ENCODE data around the gene MLF2.

MLF2 gene

GRCh38 chr12:6752921-6753771 lies at the start of gene MLF2:
Gene MLF2, minus strand, starts transcription at chr12:6753141. Its CDS starts 807 bp downstream, at chr12:6752334.
- DNase-seq = peak; percentile 98

- DNase-seq = no peak
Measured at GRCh38 chr12:6799147-6799546, 46.2 kb upstream of the MLF2 start.

DNA sequence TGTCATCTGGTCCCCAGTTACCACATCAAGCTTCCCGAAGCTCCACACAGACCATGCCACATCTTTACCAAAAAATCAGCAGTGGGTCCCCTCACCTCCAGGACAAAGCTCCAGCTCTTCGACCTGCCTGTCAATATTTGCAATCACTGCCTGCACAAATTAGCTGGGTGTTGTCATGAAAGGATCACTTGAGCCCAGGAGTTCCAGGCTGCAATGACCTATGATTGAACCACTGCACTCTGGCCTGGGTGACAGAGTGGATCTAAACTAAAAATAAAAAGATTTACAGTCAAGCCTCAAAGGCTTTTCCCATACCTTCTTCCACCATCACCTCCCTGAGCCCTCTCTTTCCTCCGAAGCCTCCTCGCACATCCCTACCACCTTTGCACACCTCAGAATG lies 43.6 kb upstream of the MLF2 start:
- no peak for DNase-seq

DNA sequence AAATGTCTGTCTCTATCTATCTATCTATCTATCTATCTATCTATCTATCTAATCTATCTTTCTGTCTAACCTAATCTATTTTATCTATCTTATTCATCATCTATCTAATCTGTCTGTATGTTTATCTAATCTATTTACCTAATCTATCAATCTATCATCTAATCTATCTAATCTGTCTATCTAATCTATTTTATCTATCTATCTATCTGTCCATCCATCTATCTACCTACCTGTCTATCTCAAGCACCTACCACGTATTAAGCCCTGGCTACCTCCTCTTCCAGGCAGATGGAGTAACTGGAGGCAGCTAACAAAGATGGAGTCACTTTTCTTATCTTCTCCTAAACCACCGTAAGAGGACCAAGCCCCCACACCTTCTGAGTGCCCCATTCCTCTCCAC lies 42.1 kb upstream of the MLF2 start:
- DNase-seq = no peak

GRCh38 chr12:6792522-6793201 lies 39.7 kb upstream of the MLF2 start:
- peak; percentile 32 for DNase-seq

DNA sequence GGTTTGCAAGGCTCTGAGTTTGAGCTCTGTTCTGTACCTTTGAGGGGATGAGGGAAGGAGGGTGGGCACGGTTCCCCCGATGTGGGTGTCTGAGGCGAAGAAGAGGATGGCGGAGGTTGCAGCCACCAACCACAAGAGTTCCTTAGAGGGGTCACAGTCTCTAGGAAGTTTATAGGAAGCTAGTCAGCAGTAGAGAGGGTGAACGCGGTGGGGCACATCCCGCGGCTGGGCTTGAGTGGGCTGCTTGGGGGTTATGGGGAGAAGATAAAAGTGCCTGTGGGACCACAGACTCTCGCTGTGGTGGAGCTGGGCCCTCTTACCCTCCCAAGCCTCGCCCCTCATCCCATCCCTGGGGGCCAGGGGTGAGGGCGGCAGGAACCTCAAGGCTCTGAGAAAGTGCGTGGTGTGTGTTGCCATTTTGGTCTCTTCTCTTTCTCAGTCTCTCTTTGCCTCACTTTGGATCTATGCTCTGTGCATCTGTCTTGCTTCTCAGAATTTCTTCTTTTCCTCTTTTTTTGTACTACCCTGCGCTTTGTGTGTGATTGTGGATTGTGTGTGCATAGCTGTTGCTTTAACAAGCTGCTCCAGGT lies 39.1 kb upstream of the MLF2 start:
- DNase-seq = no peak

GRCh38 chr12:6790496-6791150 lies 37.7 kb upstream of the MLF2 start:
- peak; percentile 65 for DNase-seq

DNA sequence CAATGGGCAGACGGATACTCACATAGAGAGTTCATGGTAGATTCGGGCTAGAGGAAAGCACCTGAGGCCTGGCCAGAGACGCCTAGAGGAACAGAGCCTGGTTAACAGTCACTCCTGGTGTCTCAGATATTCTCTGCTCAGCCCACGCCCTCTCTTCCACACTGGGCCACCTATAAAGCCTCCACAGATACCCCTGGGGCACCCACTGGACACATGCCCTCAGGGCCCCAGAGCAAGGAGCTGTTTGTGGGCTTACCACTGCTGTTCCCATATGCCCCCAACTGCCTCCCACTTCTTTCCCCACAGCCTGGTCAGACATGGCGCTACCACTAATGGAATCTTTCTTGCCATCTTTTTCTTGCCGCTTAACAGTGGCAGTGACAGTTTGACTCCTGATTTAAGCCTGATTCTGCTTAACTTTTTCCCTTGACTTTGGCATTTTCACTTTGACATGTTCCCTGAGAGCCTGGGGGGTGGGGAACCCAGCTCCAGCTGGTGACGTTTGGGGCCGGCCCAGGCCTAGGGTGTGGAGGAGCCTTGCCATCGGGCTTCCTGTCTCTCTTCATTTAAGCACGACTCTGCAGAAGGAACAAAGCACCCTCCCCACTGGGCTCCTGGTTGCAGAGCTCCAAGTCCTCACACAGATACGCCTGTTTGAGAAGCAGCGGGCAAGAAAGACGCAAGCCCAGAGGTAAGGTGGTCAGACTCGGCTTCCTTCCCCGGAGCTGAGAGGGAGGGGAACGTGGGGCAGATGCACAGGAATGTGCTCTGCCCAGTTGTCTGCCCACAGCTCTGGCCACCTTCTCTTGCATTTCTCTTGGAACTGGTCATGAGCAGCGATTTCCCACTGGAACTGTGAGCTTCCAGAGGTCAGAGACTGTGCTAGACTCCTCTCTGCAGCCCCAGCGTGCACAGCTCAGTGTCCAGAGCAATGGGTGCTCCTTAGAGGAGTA lies 36.3 kb upstream of the MLF2 start, which contains the start of gene CD4:
Gene CD4, plus strand, starts transcription at position 557 of the 953 bp plus-strand sequence. CDS start 10,611 bp downstream, outside the sequence.
- peak; percentile 81 for DNase-seq

DNA sequence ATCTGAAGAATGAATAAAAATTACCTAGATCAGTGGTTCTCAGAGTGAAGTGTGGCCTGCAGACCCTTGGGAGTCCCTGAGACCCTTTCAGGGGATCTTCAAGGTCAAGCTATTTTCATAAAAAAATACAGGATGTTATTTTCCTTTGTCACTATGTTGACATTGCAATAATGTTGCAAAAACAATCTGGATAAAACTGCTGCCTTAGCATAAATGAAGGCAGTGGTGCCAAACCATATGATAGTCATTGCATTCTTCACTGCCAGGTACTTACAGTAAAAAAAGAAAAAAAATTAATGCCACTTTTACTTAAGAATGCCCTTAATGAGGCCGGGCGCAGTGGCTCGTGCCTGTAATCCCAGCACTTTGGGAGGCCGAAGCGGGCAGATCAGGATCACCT lies 34.4 kb upstream of the MLF2 start:
- no peak for DNase-seq

GRCh38 chr12:6786416-6787094 lies 33.6 kb upstream of the MLF2 start:
- no peak for DNase-seq

GRCh38 chr12:6784761-6785160 lies 31.8 kb upstream of the MLF2 start:
- DNase-seq = no peak

DNA sequence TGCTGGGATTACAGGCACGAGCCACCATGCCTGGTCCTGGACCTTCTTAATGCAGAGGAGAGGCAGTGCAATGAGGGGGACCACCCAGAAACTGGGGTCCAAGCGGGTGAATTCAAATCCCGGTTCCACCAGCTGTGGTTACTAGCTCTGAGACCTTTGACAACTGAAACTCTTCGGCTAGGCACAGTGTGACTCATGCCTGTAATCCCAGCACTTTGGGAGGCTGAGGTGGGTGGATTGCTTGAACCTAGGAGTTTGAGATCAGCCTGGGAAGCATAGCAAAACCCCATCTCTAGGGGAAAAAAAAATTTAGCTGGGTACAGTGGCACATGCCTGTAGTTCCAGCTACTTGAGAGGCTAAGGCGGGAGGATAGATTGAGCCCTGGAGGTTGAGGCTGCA lies 31.4 kb upstream of the MLF2 start:
- no peak for DNase-seq

DNA sequence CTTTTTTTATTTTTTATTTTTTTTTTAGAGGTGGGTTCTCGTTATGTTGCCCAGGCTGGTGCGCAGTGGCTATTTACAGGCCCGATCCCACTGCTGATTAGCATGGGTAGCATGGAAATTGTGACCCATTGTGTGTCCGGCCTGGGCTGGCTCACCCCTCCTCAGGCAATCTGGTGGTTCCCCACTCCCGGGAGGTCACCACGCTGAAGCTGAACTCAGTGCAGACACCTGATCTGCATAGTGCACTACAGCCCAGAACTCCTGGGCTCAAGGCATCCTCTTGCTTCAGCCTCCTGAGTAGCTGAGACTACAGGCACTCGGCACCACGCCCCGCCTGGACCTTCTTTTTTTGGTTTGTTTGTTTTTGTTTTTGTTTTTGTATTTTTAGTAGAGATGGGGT lies 30.9 kb upstream of the MLF2 start:
- DNase-seq = no peak

GRCh38 chr12:6782850-6783566 lies 30.1 kb upstream of the MLF2 start:
- DNase-seq = no peak

DNA sequence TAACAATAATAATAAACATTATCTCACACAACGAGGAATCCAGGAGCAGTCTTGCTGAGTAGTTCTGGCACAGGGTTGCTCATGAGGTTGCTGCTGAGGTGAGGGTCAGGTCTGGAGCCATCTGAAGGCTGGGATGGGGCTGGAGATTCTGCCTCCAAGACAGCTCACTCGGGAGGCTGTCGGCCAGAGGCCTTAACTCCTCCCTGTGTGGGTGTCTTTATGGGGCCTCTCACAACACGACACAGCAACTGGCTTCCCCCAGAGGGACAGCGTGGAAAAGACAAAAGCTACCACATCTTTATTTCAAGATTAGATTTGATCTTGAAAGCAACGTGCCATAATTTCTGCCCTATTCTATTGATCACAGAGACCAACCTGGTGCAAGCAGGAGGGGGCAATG lies 29.2 kb upstream of the MLF2 start:
- DNase-seq = no peak

GRCh38 chr12:6780573-6780972 lies 27.6 kb upstream of the MLF2 start:
- peak; percentile 39 for DNase-seq

DNA sequence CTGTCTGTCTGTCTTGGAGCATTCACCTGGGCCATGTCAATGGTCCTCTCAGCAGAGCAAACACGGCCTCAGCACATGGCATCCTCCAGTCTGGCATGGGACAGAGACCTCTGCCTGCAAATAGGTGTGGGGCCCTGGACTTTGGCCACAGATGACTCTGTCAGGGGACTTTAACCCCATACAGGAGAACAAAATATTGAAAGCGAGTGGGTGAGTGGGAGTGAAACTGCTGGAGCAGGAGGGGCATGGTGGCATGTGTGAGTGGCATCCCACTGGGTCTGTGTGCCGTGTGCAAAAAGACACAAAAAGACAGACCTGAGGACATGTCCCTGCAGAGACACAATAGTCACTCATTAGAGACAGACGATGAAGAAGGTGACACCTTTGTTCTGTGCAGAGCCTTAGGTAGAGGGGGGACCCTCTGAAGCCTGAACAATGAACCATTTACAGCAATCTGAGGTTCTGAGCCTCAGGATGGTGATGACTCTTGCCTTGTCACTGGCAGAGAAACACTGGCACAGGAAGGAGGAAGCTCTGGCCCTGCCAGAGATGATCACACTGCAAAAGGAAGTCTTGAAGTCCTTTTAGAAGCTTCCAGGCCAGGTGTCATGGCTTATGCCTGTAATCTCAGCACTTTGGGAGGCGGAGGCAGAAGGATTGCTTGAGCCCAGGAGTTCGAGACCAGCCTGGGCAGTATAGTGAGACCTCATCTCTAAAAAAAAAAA lies 26.9 kb upstream of the MLF2 start:
- no peak for DNase-seq

- peak; percentile 92 for DNase-seq
Measured at GRCh38 chr12:6778574-6779550, 25.9 kb upstream of the MLF2 start.

DNA sequence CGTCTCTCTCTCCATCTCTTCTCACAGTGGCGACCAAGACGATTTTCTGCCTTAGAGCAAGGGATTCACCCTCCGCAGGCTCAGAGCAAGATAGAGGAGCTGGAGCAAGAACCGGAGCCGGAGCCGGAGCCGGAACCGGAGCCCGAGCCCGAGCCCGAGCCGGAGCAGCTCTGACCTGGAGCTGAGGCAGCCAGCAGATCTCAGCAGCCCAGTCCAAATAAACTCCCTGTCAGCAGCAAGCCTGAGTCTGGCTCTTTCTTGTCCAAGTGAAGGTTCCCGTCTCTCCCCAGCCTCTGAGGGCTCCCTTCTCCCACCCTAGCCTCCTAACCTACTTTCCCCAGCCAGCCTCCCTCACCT lies 25.3 kb upstream of the MLF2 start:
- DNase-seq = no peak
